ENCODE measurements around the gene ACP5. TPM values are rescaled to one million over a fixed set of nuclear protein-coding genes. Genes with fewer than 3 reads are reported as not detected.
A peak's percentile ranks its signal among the peaks of the same experiment; 100 is the strongest.

Gene ACP5
- polyA plus RNA-seq, 1 experiment = 2.6 TPM

DNA sequence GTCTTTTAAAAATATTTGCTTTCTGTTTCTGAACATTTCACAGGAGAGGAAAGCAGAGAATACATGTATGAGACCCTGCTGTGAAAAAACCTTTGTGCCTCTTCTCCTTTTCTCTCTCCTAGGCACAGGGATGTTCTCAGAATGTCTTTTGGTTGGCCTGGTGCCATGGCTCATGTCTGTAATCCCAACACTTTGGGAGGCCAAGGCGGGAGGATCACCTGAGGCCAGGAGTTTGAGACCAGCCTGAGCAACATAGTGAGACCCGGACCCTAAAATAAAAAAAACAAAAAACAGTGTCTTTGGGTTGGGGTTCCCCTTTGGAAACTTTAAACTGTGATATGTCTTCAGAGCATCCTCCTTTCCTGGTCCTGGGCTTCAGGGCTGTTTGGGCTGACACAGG lies 21.3 kb upstream of the ACP5 start:
- ChIA-PET POLR2A (no interaction called here), CTCF (no interaction called here)
- no peak overlapping the region for H3K4me3 ChIP-seq (ENCODE audit: low read depth, low read length)
- no peaks in the 10 kb centered on the region for H3K27me3 ChIP-seq (ENCODE audit: control insufficient read depth, insufficient read depth, low read length)
- H3K36me3 ChIP-seq (ENCODE audit: control insufficient read depth, insufficient read depth, low read length) = peaks cover 1% of the 10 kb centered on the region; the same call in 1 of the 2 replicates
- TF ChIP-seq, protein P1, sequence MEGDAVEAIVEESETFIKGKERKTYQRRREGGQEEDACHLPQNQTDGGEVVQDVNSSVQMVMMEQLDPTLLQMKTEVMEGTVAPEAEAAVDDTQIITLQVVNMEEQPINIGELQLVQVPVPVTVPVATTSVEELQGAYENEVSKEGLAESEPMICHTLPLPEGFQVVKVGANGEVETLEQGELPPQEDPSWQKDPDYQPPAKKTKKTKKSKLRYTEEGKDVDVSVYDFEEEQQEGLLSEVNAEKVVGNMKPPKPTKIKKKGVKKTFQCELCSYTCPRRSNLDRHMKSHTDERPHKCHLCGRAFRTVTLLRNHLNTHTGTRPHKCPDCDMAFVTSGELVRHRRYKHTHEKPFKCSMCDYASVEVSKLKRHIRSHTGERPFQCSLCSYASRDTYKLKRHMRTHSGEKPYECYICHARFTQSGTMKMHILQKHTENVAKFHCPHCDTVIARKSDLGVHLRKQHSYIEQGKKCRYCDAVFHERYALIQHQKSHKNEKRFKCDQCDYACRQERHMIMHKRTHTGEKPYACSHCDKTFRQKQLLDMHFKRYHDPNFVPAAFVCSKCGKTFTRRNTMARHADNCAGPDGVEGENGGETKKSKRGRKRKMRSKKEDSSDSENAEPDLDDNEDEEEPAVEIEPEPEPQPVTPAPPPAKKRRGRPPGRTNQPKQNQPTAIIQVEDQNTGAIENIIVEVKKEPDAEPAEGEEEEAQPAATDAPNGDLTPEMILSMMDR (IDR thresholded peaks at IDR 0.05; ENCODE audit: insufficient read depth, low read depth, low read length) = no peak
- DNase-seq (ENCODE audit: low read depth) = no peak

DNA sequence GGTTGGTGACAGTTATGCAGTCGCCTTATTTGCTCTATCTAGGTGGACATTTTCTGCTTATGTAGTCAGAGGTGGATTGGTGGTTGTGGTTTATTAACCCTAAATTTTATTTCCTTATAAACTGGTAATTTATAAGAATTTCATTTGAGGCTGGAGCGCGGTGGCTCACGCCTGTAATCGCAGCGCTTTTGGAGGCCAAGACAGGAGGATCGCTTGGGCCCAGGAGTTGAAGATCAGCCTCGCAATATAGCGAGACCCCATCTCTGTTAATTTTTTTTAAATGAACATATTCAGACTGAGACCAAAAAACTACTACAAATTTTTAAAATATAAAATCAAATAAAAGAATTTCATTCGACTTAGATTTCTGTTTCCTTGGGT lies 20.6 kb upstream of the ACP5 start:
- DNase-seq (ENCODE audit: low read depth) = no peak
- TF ChIP-seq, protein P1 (IDR thresholded peaks at IDR 0.05; ENCODE audit: insufficient read depth, low read depth, low read length) = no peak
- POLR2A ChIA-PET = no interaction called here

DNA sequence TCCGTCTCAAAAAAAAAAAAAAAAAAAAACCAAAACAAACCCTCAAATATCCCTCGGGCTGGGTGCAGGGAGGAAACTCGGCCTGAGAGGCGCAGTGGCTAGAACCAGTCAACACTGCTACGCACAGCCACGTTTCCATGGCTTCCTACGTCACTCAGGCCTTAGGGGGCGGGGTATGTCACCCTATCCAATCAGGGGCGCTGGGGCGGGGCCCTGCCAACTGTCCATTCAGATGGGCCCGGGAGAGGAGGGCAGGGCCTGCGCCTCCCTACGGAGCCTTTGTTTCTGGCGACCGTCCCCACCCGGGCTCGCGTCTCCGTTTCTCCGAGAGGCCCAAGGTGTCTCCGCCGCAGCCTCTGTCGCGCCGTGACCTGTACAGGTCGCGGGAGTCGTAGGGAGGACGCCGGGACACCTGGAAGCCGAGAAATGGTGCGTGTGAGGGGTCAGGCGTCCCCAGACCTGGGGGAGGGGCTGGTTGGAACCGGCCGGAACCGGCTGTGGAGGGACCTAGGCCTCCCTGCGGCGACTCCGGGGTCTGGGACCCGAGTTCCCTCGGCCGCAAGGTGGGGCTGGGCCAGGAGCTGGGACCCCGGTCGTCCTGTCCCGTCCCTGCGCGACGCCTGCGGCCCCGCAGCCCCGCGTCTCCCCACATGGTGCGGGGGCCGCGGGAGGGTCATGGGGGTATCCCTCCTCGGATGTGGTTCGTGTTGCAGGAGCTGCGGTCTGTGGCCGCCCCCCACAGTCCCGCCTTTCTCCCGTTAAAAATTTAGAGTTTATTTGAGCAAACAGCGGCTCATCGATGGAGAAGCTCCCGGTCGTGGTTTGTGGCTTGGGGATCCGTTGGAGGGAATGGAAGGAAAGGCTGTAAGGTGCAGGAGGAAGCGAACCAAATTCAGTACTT lies 20.0 kb upstream of the ACP5 start, which contains the start of gene ZNF627:
TSS of gene ZNF627 (plus strand) at position 282 of the 901 bp plus-strand sequence. CDS start at position 427, 145 bp downstream.
- Histone ChIP-seq H3K36me3 (ENCODE audit: control insufficient read depth, insufficient read depth, low read length) (peaks cover 1% of the 10 kb centered on the region; the same call in 1 of the 2 replicates), H3K4me3 (ENCODE audit: low read depth, low read length) (peak within 1 kb of the TSS; percentile 83), H3K27me3 (ENCODE audit: control insufficient read depth, insufficient read depth, low read length) (no peaks in the 10 kb centered on the region)
- CTCF ChIA-PET = interaction anchor here (1.0 kb wide), 2 partner anchors 9 to 11 kb away, joined by 4 read pairs; no protein-coding TSS in a partner anchor
- POLR2A ChIA-PET = no interaction called here
- TF ChIP-seq, protein P1 (IDR thresholded peaks at IDR 0.05; ENCODE audit: insufficient read depth, low read depth, low read length) = peak; percentile 27; the same call in 1 of the 2 replicates
- DNase-seq (ENCODE audit: low read depth) = peak; percentile 87

More for the DNA sequence above, 20.6 kb upstream of the ACP5 start:
- CTCF ChIA-PET = no interaction called here
- Histone ChIP-seq H3K4me3 (ENCODE audit: low read depth, low read length) (peak overlapping the region; percentile 83), H3K27me3 (ENCODE audit: control insufficient read depth, insufficient read depth, low read length) (no peaks in the 10 kb centered on the region), H3K36me3 (ENCODE audit: control insufficient read depth, insufficient read depth, low read length) (peaks cover 1% of the 10 kb centered on the region; the same call in 1 of the 2 replicates)

GRCh38 chr19:11596156-11596555 lies 18.7 kb upstream of the ACP5 start:
- Histone ChIP-seq H3K4me3 (ENCODE audit: low read depth, low read length) (no peak overlapping the region), H3K36me3 (ENCODE audit: control insufficient read depth, insufficient read depth, low read length) (peaks cover 1% of the 10 kb centered on the region; the same call in 1 of the 2 replicates), H3K27me3 (ENCODE audit: control insufficient read depth, insufficient read depth, low read length) (no peaks in the 10 kb centered on the region)
- DNase-seq (ENCODE audit: low read depth) = no peak
- ChIA-PET POLR2A (no interaction called here), CTCF (interaction anchor here (1.0 kb wide), 1 partner anchor 13 kb away, joined by 4 read pairs; no protein-coding TSS in a partner anchor)
- TF ChIP-seq, protein P1 (IDR thresholded peaks at IDR 0.05; ENCODE audit: insufficient read depth, low read depth, low read length) = no peak

DNA sequence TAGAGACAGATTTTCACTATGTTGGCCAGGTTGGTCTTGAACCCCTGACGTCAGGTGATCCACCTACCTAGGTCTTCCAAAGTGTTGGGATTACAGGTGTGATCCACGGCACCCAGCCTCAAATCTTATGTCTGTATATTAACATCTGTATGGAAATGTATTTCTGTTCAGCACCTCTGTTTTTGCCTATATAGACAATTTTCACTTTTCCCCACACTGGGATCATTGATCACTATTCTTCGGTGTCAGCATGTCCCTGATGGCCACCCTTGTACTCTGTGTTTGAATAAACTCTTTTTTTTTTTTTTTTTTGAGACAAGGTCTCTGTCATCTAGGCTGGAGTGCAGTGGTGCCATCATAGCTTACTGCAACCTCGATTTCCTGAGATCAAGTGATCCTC lies 16.6 kb upstream of the ACP5 start:
- Histone ChIP-seq H3K27me3 (ENCODE audit: control insufficient read depth, insufficient read depth, low read length) (no peaks in the 10 kb centered on the region), H3K36me3 (ENCODE audit: control insufficient read depth, insufficient read depth, low read length) (no peaks in the 10 kb centered on the region)
- POLR2A ChIA-PET = interaction anchor here (0.7 kb wide), 1 partner anchor 218 kb away, joined by 12 read pairs; no protein-coding TSS in a partner anchor

More for the DNA sequence above, 16.6 kb upstream of the ACP5 start:
- no peak for DNase-seq (ENCODE audit: low read depth)
- H3K4me3 ChIP-seq (ENCODE audit: low read depth, low read length) = no peak overlapping the region
- CTCF ChIA-PET = interaction anchor here (0.7 kb wide), 1 partner anchor 36 kb away, joined by 3 read pairs; the partner anchor contains the start of gene ELOF1
- TF ChIP-seq, protein P1 (IDR thresholded peaks at IDR 0.05; ENCODE audit: insufficient read depth, low read depth, low read length) = no peak

Data from BJ (cell line).